Measurements from ENCODE around the gene NOL12. TPM values are rescaled to one million over a fixed set of nuclear protein-coding genes. Genes with fewer than 3 reads are reported as not detected.

Gene NOL12
- polyA plus RNA-seq (2013) = 22.9 TPM

DNA sequence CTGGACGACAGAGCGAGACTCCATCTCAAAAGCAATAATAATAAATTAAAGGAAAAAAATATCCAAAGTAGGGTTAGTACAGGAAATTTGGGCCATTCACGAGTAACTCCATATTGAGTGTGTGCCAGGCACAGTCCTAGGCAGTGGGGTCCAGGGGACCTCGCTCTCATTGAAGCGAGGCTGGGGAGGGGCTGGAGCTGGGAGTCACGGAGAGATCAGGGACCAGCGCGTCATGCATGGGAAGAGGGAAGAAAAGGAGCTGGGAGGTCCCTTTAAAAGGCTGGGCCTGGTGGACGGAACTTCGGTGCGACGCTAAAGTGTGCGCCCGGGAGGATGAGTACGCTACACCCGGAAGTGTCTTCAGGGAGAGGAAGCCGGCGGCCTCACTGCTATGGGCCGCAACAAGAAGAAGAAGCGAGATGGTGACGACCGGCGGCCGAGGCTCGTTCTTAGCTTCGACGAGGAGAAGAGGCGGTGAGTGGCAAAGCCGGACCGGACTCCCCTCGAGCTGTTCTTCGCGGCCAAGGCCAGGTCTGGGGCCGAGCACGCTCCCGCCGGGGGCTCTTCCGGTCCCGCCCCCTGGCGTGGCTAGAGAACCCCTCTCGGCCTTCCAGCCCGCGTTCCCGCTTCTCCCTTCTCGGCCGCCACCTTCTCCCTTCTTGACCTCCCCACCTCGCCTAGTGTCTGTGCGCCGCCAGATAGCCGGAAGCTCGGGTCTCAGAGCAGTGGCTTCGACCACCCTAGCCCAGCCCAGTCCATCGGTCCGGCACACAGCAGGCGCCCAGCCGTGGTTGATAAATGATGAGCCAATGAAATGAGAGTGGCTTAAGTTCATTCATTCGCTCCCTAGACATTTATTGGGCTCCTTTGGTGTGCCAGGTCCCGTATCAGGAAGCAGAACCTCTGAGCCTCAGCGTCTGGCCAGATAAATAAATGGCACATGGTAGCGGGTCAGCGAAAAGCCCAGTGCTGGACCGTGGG is at the start of gene NOL12:
NOL12 (plus strand) TSS at position 342 of the 981 bp plus-strand sequence; CDS start at position 392, 50 bp downstream.
- ChIA-PET POLR2A (interaction anchor here (0.6 to 1.1 kb wide), 2 partner anchors 77 to 110 kb away, joined by 3 read pairs; partner anchors contain the start of gene GGA1), CTCF (interaction anchor here (0.7 to 39.6 kb wide), 6 partner anchors 10 to 82 kb away, joined by 3 to 672 read pairs (median 5); partner anchors contain the start of genes LGALS1, PDXP and SH3BP1)
- Histone ChIP-seq H3K9me3 (ENCODE audit: control extremely low read depth in 1 of 5, control insufficient read depth in 4 of 5, insufficient read depth in 2 of 5, low read depth in 1 of 5, low read length in 4 of 5) (no peaks in the 10 kb centered on the region), H3K4me1 (ENCODE audit: control extremely low read depth in 1 of 4, control insufficient read depth in 4 of 4, insufficient read depth in 4 of 4, low read length in 3 of 4) (peaks cover 0 to 22% (median 20%) of the 10 kb centered on the region in 4 experiments), H3K4me3 (ENCODE audit: control insufficient read depth in 1 of 7, extremely low read depth in 1 of 7, insufficient read depth in 4 of 7, low read depth in 2 of 7, low read length in 6 of 7) (peak within 1 kb of the TSS; percentile 81 to 98 (median 96)), H3K27ac (ENCODE audit: insufficient read depth in 1 of 2, low read depth in 1 of 2, low read length in 2 of 2, poor library complexity in 1 of 2, severe bottlenecking in 2 of 2) (peak within 1 kb of the TSS; percentile 79 to 91), H3K36me3 (ENCODE audit: control insufficient read depth in 4 of 4, insufficient read depth in 4 of 4, low read length in 3 of 4) (peaks cover 9 to 33% (median 21%) of the 10 kb centered on the region in 4 experiments), H3K27me3 (replicated peaks in 2 of 5; ENCODE audit: control insufficient read depth in 4 of 5, insufficient read depth in 5 of 5, low read length in 4 of 5) (no peaks in the 10 kb centered on the region)
- 1% methylated on average over 55 of the region's 62 CpGs for WGBS (ENCODE audit: insufficient coverage)
- peak; percentile 88 to 91 (median 89) for DNase-seq

- ChIA-PET POLR2A (interaction anchor here (0.7 to 1.7 kb wide), 3 partner anchors 10 to 121 kb away, joined by 3 to 4 read pairs (median 3); no protein-coding TSS in a partner anchor), CTCF (interaction anchor here (0.9 to 26.6 kb wide), 4 partner anchors 8 to 97 kb away, joined by 3 to 672 read pairs (median 313); partner anchors contain the start of genes GGA1, LGALS1, NOL12 and PDXP)
- Histone ChIP-seq H3K27ac (ENCODE audit: insufficient read depth in 1 of 2, low read depth in 1 of 2, low read length in 2 of 2, poor library complexity in 1 of 2, severe bottlenecking in 2 of 2) (peak overlapping the region in 1 of 2 experiments; percentile 37), H3K4me1 (ENCODE audit: control extremely low read depth in 1 of 4, control insufficient read depth in 4 of 4, insufficient read depth in 4 of 4, low read length in 3 of 4) (peaks cover 3 to 91% (median 88%) of the 10 kb centered on the region in 4 experiments), H3K36me3 (ENCODE audit: control insufficient read depth in 4 of 4, insufficient read depth in 4 of 4, low read length in 3 of 4) (peaks cover 0 to 17% (median 4%) of the 10 kb centered on the region in 4 experiments), H3K9me3 (ENCODE audit: control extremely low read depth in 1 of 5, control insufficient read depth in 4 of 5, insufficient read depth in 2 of 5, low read depth in 1 of 5, low read length in 4 of 5) (no peaks in the 10 kb centered on the region), H3K27me3 (replicated peaks in 2 of 5; ENCODE audit: control insufficient read depth in 4 of 5, insufficient read depth in 5 of 5, low read length in 4 of 5) (no peaks in the 10 kb centered on the region), H3K4me3 (ENCODE audit: control insufficient read depth in 1 of 7, extremely low read depth in 1 of 7, insufficient read depth in 4 of 7, low read depth in 2 of 7, low read length in 6 of 7) (peak overlapping the region in 1 of 7 experiments; percentile 20)
- WGBS (ENCODE audit: insufficient coverage) = 0% methylated on average over 1 of the region's 3 CpGs
- no peak for DNase-seq
Observed at GRCh38 chr22:37636949-37637273, 49.2 kb upstream of the NOL12 start.

GRCh38 chr22:37638391-37639069 is 47.6 kb upstream of the NOL12 start:
- H3K27me3 ChIP-seq (replicated peaks in 2 of 5; ENCODE audit: control insufficient read depth in 4 of 5, insufficient read depth in 5 of 5, low read length in 4 of 5) = no peaks in the 10 kb centered on the region
- H3K4me3 ChIP-seq (ENCODE audit: control insufficient read depth in 1 of 7, extremely low read depth in 1 of 7, insufficient read depth in 4 of 7, low read depth in 2 of 7, low read length in 6 of 7) = peak overlapping the region in 6 of 7 experiments; percentile 20 to 84 (median 76)
- no peak overlapping the region for H3K27ac ChIP-seq (ENCODE audit: insufficient read depth in 1 of 2, low read depth in 1 of 2, low read length in 2 of 2, poor library complexity in 1 of 2, severe bottlenecking in 2 of 2)
- peaks cover 4 to 23% (median 12%) of the 10 kb centered on the region in 4 experiments for H3K36me3 ChIP-seq (ENCODE audit: control insufficient read depth in 4 of 4, insufficient read depth in 4 of 4, low read length in 3 of 4)
- ChIA-PET POLR2A (no interaction called here), CTCF (interaction anchor here (22.4 to 26.6 kb wide), 2 partner anchors 19 to 28 kb away, joined by 622 to 672 read pairs; partner anchors contain the start of genes GGA1, LGALS1, NOL12 and PDXP)
- DNase-seq = peak in 2 of 3 donors; percentile 27 to 29
- no peaks in the 10 kb centered on the region for H3K9me3 ChIP-seq (ENCODE audit: control extremely low read depth in 1 of 5, control insufficient read depth in 4 of 5, insufficient read depth in 2 of 5, low read depth in 1 of 5, low read length in 4 of 5)
- H3K4me1 ChIP-seq (ENCODE audit: control extremely low read depth in 1 of 4, control insufficient read depth in 4 of 4, insufficient read depth in 4 of 4, low read length in 3 of 4) = peaks cover 3 to 86% (median 74%) of the 10 kb centered on the region in 4 experiments
- WGBS (ENCODE audit: insufficient coverage) = 48% methylated on average over 7 of the region's 11 CpGs

DNA sequence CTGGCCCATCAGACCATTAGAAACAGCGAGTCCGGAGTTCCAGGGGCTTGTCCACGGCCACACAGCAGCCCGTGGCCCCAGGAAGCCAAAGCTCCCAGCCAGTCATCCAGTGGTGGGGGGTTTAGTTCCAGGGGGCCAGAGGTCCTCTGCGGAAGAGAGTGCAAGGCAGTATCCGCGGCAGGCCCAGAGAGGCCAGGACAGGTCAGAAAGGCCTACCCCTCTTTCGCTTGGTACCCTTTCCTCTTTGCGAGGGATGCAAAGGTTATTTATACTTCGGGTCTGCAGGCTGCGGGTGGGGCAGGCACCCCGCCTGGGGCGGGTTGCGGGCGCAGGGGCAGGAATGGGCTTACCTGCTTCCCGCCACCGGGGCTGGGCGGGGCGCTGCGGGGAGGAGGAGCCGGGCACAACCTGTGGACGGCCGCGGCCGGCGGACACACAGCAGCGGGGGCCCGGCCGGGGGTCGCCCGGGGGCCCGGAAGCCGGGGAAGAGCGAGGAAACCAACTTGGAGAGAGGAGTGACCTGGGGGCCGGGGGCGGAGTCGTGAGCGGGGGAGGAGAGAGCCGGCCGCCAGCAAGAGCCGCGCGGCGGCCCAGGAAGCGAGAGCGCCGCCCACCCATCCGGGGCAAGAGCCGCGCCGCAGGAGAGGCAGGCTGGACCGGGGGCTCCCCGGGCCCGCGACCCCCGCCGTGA is 46.9 kb upstream of the NOL12 start, which contains the start of gene SH3BP1:
SH3BP1 (plus strand) TSS at position 600 of the 691 bp plus-strand sequence. CDS start 119 bp downstream, outside the sequence.
- WGBS (ENCODE audit: insufficient coverage) = 6% methylated on average over 43 of the region's 57 CpGs
- Histone ChIP-seq H3K4me3 (ENCODE audit: control insufficient read depth in 1 of 7, extremely low read depth in 1 of 7, insufficient read depth in 4 of 7, low read depth in 2 of 7, low read length in 6 of 7) (peak within 1 kb of the TSS; percentile 35 to 84 (median 71)), H3K9me3 (ENCODE audit: control extremely low read depth in 1 of 5, control insufficient read depth in 4 of 5, insufficient read depth in 2 of 5, low read depth in 1 of 5, low read length in 4 of 5) (no peaks in the 10 kb centered on the region), H3K27me3 (replicated peaks in 2 of 5; ENCODE audit: control insufficient read depth in 4 of 5, insufficient read depth in 5 of 5, low read length in 4 of 5) (no peaks in the 10 kb centered on the region), H3K4me1 (ENCODE audit: control extremely low read depth in 1 of 4, control insufficient read depth in 4 of 4, insufficient read depth in 4 of 4, low read length in 3 of 4) (peaks cover 3 to 82% (median 67%) of the 10 kb centered on the region in 4 experiments), H3K27ac (ENCODE audit: insufficient read depth in 1 of 2, low read depth in 1 of 2, low read length in 2 of 2, poor library complexity in 1 of 2, severe bottlenecking in 2 of 2) (peak within 1 kb of the TSS in 1 of 2 experiments; percentile 19), H3K36me3 (ENCODE audit: control insufficient read depth in 4 of 4, insufficient read depth in 4 of 4, low read length in 3 of 4) (peaks cover 5 to 28% (median 14%) of the 10 kb centered on the region in 4 experiments)
- POLR2A ChIA-PET = interaction anchor here (0.6 to 1.0 kb wide), 3 partner anchors 22 to 34 kb away, joined by 3 to 4 read pairs (median 3); no protein-coding TSS in a partner anchor
- DNase-seq = peak in 1 of 3 donors; percentile 25
- CTCF ChIA-PET = interaction anchor here (22.4 to 26.6 kb wide), 2 partner anchors 19 to 28 kb away, joined by 622 to 672 read pairs; partner anchors contain the start of genes GGA1, LGALS1, NOL12 and PDXP

GRCh38 chr22:37639771-37640590 is 46.2 kb upstream of the NOL12 start:
- Histone ChIP-seq H3K36me3 (ENCODE audit: control insufficient read depth in 4 of 4, insufficient read depth in 4 of 4, low read length in 3 of 4) (peaks cover 5 to 36% (median 17%) of the 10 kb centered on the region in 4 experiments), H3K9me3 (ENCODE audit: control extremely low read depth in 1 of 5, control insufficient read depth in 4 of 5, insufficient read depth in 2 of 5, low read depth in 1 of 5, low read length in 4 of 5) (no peaks in the 10 kb centered on the region), H3K4me3 (ENCODE audit: control insufficient read depth in 1 of 7, extremely low read depth in 1 of 7, insufficient read depth in 4 of 7, low read depth in 2 of 7, low read length in 6 of 7) (peak overlapping the region; percentile 35 to 84 (median 71)), H3K4me1 (ENCODE audit: control extremely low read depth in 1 of 4, control insufficient read depth in 4 of 4, insufficient read depth in 4 of 4, low read length in 3 of 4) (peaks cover 3 to 74% (median 60%) of the 10 kb centered on the region in 4 experiments), H3K27ac (ENCODE audit: insufficient read depth in 1 of 2, low read depth in 1 of 2, low read length in 2 of 2, poor library complexity in 1 of 2, severe bottlenecking in 2 of 2) (peak overlapping the region in 1 of 2 experiments; percentile 19), H3K27me3 (replicated peaks in 2 of 5; ENCODE audit: control insufficient read depth in 4 of 5, insufficient read depth in 5 of 5, low read length in 4 of 5) (no peaks in the 10 kb centered on the region)
- ChIA-PET CTCF (interaction anchor here (22.4 to 26.6 kb wide), 2 partner anchors 20 to 27 kb away, joined by 622 to 672 read pairs; partner anchors contain the start of genes GGA1, LGALS1, NOL12 and PDXP), POLR2A (interaction anchor here (0.6 to 1.0 kb wide), 3 partner anchors 22 to 33 kb away, joined by 3 to 4 read pairs (median 3); no protein-coding TSS in a partner anchor)
- WGBS (ENCODE audit: insufficient coverage) = 2% methylated on average over 16 of the region's 27 CpGs
- DNase-seq = peak in 2 of 3 donors; percentile 32 to 34
